Measurements from ENCODE around the gene ZNF337. TPM values are rescaled to one million over a fixed set of nuclear protein-coding genes. Genes with fewer than 3 reads are reported as not detected.
A peak's percentile ranks its signal among the peaks of the same experiment; 100 is the strongest.
"Not testable (repeated sequence)": the region's sequence is repeated elsewhere in the genome, so short reads cannot be mapped to it uniquely, and the experiment has no call there.

The ZNF337 gene
- total RNA-seq, 1 donor from 2014 or later = 6.7 TPM

- DNase-seq (no peak), ATAC-seq (ENCODE audit: poor library complexity) (no peak)
- intact Hi-C loops (cut with DNase I) = no loop called here
Observed at GRCh38 chr20:25699914-25700313, 3.3 kb upstream of the ZNF337 start.

- no peak for DNase-seq
- no peak for ATAC-seq (ENCODE audit: poor library complexity)
- intact Hi-C loops (cut with DNase I) = loop anchor here (2.0 kb wide), 1 partner anchor 74 kb away; no protein-coding TSS in a partner anchor
Observed at GRCh38 chr20:25697132-25697446, 436 bp upstream of the ZNF337 start.

DNA sequence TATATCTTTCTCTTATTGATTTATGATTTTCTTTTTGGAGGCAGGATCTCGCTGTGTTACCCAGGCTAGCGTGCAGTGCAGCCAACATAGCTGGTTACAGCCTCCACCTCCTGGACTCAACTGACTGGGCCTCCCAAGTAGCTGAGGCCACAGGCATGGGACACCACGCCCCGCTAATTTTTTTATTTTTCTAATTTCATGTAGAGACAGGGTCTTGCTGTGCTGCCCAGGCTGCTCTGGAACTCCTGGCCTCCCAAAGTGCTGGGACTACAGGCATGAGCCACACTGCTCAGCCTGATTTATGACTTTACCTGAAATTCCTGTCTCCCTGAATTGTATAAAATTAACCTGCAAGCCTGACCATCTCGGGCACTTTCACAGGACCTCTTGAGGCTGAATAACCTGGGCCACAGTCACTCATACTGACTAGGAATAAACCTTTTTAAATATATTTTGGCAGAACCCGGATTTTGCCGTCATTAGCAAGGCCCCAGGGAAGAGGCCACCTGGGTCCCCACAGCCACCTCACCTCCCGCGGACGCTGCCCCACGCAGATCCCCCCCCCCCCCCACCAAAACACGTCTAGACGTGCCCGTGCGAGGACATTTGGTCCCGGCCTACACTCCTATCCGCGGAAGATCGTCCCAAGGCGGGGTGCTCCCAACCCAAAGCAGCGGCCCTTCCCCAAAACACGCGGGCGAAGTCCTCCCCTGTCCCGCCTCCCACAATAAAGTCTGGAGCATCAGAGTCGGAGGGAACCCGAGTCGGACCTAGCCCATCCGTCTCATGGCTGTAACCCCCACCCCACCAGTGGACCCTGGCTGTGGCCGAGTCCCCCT, 902 bp downstream of the ZNF337 start:
- no peak for DNase-seq
- intact Hi-C loops (cut with DNase I) = loop anchor here (2.0 kb wide), 1 partner anchor 73 kb away; no protein-coding TSS in a partner anchor
- peak; percentile 17 for ATAC-seq (ENCODE audit: poor library complexity)

DNA sequence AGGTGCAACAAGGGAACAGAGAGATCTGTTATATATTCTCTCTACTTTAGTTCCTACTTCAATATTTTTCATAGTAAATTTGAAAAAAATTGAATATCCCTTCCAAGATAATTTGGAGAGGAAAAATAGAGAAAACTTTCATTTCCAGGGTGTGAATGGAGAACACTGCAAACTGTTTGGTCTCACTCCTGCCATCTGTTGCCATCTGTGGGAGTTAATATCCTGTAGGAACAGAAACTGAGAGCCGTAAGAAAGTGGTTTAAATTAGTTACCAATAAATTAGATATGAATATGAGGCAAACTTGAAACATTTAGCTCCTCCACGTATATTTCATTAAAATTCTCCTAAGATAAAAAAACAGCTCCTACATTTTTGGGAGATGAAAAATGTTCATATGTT, 4.2 kb downstream of the ZNF337 start:
- intact Hi-C loops (cut with DNase I) = no loop called here
- ATAC-seq (ENCODE audit: poor library complexity) (no peak), DNase-seq (no peak)

- ATAC-seq (ENCODE audit: poor library complexity) (no peak), DNase-seq (no peak)
- intact Hi-C loops (cut with DNase I) = no loop called here
Observed at GRCh38 chr20:25690427-25690826, 6.2 kb downstream of the ZNF337 start.

GRCh38 chr20:25686081-25687067, 10.3 kb downstream of the ZNF337 start:
- intact Hi-C loops (cut with DNase I) = no loop called here
- no peak for ATAC-seq (ENCODE audit: poor library complexity)
- no peak for DNase-seq

DNA sequence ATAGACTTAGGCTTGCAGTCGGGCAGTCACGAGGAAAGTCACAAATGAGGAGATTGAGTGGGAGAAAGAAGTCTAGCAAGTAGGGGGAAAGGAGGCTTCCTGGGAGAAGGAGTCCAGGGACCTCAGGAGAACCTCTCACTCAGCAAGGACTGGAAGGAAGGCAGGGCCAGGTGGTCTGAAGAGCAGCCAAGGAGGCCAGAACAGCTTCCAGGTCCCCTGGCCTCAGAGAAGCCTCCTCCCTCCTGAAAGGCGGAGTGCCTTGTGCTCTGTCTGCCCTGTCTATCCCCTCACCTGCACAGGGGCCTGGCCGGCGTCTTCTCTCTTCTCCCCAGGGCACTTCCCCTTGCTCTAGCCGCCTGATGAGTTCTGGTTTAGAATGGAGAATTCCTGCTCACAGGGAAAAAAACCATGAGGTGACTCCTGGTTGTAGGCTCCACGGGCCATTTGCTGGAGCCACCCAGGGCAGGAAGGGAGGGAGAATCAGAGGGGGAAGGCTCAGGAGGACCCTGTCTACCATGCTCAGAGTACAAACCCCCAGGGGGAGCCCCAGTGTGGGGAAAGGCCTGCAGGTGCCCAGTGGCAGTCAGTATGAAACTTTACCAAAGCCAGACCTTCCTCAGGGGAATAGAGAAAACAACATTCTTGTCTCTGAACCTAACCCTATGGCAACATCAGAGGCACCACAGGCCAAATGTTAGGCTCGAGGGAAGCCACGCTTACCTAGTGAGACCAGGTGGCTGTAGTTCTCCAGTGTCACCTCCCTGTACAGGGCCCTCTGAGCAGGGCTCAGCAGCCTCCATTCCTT, 11.2 kb downstream of the ZNF337 start:
- intact Hi-C loops (cut with DNase I) = no loop called here
- no peak for ATAC-seq (ENCODE audit: poor library complexity)
- no peak for DNase-seq

DNA sequence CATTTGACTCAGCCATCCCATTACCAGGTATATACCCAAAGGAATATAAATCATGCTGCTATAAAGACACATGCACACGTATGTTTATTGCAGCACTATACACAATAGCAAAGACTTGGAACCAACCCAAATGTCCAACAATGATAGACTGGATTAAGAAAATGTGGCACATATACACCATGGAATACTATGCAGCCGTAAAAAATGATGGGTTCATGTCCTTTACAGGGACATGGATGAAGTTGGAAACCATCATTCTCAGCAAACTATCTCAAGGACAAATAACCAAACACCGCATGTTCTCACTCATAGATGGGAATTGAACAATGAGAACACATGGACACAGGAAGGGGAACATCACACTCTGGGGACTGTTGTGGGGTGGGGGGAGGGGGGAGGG, 12.8 kb downstream of the ZNF337 start:
- ATAC-seq (ENCODE audit: poor library complexity); intact Hi-C loops (cut with DNase I); DNase-seq: not testable (repeated sequence)

GRCh38 chr20:25683050-25683449, 13.6 kb downstream of the ZNF337 start:
- no peak for DNase-seq
- ATAC-seq (ENCODE audit: poor library complexity) = no peak
- intact Hi-C loops (cut with DNase I) = no loop called here

GRCh38 chr20:25676164-25676809, 20.4 kb downstream of the ZNF337 start:
- ATAC-seq (ENCODE audit: poor library complexity) (no peak), DNase-seq (no peak)
- intact Hi-C loops (cut with DNase I) = no loop called here

- DNase-seq = no peak
- ATAC-seq (ENCODE audit: poor library complexity) = no peak
- intact Hi-C loops (cut with DNase I) = no loop called here
Observed at GRCh38 chr20:25675161-25675560, 21.5 kb downstream of the ZNF337 start.

DNA sequence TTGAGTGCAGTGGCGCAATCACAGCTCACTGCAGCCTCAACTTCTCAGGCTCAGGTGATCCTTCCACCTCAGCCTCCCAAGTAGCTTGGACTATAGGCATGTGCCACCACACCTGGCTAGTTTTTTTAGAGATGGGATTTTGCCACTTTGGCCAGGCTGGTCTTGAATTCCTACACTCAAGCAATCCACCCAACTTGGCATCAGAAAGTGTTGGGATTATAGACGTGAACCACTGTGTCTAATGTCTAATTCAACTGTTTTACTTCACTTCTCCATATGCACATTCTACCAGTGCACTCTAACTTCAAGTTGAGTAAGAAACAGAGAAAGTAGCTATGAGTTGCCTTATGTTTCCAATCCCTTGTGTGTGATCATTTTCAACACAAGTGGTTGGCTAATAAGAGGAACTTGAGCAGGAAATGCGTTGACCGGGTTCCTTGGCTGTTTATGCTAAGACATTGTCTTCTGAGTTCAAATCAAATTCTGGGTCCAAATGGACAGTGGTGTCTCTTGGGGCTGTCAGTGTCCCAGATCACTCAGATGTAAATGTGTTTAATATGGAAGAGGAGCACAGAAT, 23.9 kb downstream of the ZNF337 start:
- DNase-seq (no peak), ATAC-seq (ENCODE audit: poor library complexity) (no peak)
- intact Hi-C loops (cut with DNase I) = no loop called here

DNA sequence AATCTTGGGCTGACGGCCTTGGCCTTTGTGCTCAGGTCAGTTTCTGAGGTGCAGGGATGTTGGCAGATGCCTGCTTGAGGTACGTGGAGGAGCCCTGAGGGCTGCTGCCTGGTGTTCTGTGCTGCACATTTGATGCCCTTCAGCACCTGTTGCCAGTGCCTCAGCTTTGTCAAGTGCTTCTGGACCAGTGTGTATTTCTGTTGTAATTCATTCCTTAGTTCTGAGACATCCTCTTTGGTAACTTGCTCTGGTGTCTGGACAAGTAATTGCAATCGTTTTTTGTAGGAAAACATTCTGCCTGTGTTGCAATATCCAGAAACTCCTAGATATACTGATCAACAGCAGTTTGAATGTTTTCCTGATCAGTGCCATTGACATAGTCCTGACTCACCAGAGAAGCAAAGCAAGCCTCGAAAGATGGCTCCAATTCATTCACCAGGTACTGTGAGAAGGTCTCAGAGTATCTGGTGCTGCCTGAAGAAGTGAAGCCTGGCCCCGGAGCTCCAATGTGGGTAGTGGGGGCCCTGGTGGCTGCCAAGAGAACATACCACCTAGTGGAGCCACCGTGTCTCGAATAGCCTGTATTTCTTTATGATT, 26.7 kb downstream of the ZNF337 start:
- no peak for DNase-seq
- intact Hi-C loops (cut with DNase I) = no loop called here
- no peak for ATAC-seq (ENCODE audit: poor library complexity)

DNA sequence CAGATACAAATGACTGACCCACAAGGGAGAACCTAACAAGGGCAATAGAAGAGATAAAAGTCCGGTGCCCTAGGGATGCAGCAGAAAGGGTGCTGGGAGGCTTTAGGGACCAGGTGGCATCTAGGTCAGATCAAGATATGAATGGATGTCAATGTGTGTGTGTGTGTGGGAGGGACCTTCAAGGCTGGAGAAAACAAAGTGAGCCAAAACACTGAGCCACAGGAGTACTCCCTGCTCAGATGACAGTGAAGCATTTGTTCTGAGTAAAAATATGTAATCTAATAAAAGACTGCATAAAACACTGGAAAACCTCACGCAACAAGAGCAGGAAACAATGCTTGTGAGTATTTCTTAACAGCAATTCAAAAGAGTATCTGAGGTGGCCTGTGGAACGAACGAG, 28.2 kb downstream of the ZNF337 start:
- DNase-seq (no peak), ATAC-seq (ENCODE audit: poor library complexity) (no peak)
- intact Hi-C loops (cut with DNase I) = no loop called here

DNA sequence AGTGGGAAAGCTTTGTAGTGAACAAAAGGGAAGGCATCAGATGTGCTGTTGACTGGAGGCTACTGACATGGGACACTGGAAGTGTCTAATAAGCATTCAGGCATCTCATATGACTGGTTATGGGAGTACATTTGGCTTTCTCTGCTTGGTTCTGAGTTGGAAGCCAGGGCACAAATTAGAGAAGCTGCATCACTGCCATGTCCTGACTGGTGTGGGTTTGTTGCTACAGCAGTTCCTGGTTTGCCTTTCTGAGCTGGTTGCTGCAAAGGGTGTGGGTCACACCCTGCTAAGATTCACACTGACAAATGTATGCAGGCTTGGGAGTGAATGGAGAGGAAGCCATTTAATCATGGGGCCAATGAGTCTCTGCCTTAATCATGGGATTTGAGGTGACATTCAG, 36.7 kb downstream of the ZNF337 start:
- intact Hi-C loops (cut with DNase I) = no loop called here
- ATAC-seq (ENCODE audit: poor library complexity) (no peak), DNase-seq (no peak)

DNA sequence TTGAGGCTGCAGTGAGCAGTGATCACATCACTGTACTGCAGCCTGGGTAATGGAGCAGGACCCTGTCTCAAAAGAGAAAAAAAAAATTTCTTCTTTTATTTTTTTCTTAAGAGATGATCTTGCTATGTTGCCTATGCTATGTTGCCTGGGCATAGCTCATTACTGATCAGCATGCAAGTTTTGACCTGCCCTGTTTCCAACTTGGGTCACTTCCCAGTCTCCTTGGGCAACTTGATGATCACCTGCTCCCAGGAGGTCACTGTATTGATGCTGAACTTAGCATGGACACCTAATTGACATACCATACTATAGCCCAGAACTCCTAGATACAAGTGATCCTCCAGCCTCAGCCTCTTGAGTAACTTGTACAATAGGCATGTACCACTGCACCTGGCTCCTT, 42.2 kb downstream of the ZNF337 start:
- intact Hi-C loops (cut with DNase I) = no loop called here
- DNase-seq (no peak), ATAC-seq (ENCODE audit: poor library complexity) (no peak)

DNA sequence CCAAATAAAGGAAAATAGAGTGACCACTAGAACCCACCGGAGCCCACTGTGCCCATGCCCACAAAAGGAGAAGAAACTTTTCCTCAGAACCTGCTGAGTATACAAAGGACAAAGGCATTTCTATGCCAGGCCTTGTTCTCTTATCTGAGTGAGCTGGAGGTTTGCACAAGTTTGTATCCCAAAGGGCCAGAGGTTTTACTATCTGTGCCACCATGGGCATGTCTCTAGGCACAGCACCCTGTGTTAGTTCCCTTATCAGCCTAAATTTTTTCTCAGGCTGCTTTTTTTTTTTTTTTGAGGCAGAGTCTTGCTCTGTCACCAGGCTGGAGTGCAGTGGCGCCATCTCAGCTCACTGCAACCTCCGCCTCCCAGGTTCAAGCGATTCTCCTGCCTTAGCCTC, 43.8 kb downstream of the ZNF337 start:
- DNase-seq; ATAC-seq (ENCODE audit: poor library complexity); intact Hi-C loops (cut with DNase I): not testable (repeated sequence)

GRCh38 chr20:25644814-25645213, 51.8 kb downstream of the ZNF337 start:
- ATAC-seq (ENCODE audit: poor library complexity) (no peak), DNase-seq (no peak)
- intact Hi-C loops (cut with DNase I) = no loop called here
